SIG-M5 treated with dmso at 0.1 percent for 504 hours (cell line): ENCODE measurements around the gene ZC3H10.
"Not testable (repeated sequence)": the region's sequence is repeated elsewhere in the genome, so short reads cannot be mapped to it uniquely, and the experiment has no call there.

ENCODE experiments used
- DNase-seq: peaks from one replicate; lab custom pipeline; 2025; ENCODE audit not compliant: unreplicated experiment; lab: John Stamatoyannopoulos, UW

The ZC3H10 gene

DNA sequence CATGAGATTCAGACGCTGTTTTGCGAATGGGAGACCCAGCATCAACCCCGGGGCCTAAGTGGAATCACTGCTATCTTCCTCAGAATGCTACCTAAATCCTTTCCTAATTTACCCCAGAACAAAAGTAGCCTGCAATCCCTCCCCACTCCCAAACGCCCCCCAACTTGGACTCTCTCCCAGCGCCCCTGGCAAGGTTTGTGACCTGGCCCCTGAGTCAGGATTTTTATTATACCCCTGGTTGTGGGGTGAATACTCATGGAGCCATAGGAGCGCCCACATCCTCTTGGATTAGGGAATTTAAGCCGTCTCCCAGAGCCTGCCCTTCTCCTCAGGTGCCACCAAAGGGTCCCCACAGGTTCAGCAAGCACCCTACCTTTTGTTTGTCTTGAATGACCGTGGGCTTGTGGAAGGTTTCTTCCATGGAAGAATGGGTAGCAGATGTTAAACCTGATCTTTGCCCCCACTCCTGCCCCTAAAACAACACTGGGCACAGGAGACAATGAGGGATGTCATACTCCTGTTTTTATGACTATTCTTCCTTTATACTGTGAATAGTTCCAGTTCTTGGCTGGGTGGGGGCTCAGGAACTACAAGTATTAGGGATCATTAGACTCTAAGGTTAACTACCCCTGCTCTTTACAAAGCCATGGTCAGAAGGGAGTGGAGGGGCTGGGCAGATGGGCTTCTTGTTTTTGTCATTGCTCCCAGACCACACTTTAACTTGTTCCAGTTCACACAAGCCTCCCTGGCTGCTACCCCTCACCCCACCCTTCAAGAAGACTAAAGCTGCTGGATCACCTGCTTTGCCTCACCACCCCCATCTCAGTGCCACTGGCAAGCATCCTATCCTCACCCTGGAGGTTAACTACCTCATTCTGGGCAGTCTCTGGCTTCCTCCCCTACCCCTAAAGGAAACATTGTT is 35.0 kb downstream of the ZC3H10 start:
- no peak for DNase-seq

DNA sequence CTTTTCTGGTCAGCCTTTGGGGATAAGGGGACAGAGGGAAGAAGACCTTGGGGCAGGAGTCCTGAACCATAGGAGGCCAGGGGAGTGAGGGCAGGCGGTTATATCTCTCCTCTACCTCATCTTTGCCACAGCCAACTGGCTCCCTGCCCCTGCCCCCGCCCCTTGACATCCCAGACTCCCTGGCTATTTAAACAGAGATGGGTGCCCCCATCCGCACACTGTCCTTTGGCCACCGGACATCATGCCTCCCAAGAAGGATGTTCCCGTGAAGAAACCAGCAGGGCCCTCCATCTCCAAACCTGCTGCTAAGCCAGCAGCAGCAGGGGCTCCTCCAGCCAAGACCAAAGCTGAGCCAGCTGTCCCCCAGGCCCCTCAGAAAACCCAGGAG is 35.6 kb downstream of the ZC3H10 start:
- DNase-seq = no peak

DNA sequence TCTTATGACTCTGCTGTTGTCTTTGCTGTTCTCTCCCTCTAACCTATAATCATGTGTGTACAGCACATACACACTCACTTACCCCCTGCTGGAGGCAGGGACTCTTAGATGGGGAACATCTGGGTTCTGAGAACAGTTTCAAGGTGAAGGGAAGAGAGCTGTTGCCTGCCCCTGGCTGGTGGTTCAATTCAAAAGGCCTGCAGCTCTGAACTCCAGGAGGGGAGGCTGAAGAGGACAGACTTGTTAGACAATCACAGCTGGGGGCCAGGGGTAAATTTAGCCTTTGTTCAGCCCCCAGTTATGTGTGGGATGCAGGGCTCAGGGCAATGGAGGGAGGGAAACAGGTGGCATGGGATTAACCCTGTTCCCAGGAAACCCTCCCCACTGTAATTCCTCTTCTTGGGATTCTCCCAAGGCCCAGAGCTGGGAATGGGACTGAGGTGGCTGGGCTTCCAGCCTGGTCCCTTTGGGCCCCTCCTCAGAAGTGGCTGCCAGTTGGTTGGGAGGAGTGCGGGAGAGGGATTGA is 36.2 kb downstream of the ZC3H10 start:
- no peak for DNase-seq

DNA sequence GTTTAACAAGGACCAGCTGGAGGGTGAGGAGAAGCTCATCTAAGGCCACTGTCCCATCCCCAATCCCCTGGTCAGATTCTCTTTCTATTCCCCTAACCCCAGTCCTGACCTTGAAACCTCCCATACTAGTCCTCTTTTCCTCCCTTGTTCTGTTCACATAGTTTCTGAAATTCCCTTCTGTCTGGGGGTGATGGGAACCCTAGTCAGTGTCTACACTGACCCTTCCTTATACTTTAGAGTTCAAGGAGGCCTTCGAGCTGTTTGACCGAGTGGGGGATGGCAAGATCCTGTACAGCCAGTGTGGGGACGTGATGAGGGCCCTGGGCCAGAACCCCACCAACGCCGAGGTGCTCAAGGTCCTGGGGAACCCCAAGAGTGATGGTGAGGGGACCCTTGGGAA is 36.8 kb downstream of the ZC3H10 start:
- DNase-seq = no peak

DNA sequence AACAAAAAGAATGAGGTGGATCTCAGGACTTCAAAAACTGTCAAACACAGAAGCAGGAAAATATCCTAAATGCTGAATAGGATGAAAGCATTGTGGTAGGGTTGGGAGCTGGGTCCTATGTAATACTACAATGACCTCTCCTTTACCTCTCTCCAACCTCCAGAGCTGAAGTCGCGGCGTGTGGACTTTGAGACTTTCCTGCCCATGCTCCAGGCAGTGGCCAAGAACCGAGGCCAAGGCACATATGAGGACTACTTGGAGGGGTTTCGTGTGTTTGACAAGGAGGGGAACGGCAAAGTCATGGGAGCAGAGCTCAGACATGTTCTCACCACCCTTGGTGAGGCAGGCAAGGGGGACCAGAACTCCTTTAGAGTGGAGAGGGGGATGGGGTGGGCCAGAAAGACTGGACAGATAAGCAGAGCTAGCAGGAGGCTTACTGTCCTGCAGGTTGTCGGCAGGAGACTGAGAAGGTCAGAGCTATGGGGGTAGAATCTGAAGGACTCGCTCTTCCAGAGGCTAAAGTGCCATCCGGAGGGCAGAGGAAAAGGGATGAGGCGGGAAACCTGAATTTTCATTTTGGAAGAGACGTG is 37.3 kb downstream of the ZC3H10 start:
- no peak for DNase-seq

DNA sequence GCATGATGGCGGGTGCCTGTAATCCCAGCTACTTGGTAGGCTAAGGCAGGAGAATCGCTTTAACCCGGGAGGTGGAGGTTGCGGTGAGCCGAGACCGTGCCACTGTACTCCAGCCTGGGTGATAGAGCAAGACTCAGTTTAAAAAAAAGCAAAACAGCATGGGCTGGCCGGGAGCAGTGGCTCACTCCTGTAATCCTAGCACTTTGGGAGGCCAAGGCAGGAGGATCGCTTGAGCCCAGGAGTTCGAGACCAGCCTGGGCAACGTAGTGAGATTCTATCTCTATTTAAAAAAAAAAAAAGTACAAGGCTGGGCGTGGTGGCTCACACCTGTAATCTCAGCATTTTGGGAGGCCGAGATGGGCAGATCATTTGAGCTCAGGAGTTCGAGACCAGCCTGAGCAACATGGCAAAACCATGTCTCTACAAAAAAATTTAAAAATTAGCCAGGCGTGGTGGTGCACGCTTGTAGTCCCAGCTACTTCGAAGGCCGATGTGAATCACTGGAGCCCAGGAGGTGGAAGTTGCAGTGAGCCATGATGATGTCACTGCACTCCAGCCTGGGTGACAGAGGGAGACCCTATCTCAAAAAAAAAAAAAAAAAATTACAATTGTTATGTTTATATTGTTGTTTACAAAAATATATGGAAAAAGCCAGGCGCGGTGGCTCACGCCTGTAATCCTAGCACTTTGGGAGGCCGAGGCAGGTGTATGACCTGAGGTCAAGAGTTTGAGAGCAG is 38.6 kb downstream of the ZC3H10 start:
- DNase-seq = not testable (repeated sequence)

DNA sequence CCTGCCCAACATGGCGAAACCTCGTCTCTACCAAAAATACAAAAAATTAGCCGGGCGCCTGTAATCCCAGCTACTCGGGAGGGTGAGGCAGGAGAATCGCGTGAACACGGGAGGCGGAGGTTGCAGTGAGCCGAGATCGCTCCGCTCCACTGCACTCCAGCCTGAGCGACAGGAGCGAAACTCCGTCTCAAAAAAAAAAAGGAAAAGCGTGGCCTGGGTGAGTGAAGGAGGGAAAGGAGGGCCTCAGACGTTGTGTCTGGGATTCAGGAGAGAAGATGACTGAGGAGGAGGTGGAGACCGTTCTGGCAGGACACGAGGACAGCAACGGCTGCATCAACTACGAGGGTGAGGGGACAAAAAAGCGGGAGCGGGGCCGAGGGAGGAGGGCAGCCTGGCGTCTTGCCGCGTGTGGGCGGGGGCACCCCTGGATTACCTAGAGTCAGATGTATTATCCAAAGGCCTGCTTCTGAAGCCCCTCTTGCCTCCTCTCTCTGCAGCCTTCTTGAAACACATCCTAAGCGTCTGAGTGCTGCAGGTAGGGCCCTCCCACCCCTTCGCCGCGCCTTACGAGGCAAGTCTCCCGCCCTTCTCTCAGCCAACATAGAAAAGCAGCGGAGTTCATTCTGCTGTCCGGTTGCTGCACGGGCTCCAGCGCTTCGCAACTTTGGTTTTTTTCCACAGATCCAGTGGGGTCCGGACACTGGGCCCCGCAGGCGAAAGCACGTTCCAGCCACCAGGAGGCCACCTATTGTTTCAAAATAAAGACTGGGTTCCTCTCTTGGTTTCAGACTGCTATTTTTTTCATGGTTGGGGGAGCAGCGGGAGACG is 39.3 kb downstream of the ZC3H10 start:
- DNase-seq = peak; percentile 97

DNA sequence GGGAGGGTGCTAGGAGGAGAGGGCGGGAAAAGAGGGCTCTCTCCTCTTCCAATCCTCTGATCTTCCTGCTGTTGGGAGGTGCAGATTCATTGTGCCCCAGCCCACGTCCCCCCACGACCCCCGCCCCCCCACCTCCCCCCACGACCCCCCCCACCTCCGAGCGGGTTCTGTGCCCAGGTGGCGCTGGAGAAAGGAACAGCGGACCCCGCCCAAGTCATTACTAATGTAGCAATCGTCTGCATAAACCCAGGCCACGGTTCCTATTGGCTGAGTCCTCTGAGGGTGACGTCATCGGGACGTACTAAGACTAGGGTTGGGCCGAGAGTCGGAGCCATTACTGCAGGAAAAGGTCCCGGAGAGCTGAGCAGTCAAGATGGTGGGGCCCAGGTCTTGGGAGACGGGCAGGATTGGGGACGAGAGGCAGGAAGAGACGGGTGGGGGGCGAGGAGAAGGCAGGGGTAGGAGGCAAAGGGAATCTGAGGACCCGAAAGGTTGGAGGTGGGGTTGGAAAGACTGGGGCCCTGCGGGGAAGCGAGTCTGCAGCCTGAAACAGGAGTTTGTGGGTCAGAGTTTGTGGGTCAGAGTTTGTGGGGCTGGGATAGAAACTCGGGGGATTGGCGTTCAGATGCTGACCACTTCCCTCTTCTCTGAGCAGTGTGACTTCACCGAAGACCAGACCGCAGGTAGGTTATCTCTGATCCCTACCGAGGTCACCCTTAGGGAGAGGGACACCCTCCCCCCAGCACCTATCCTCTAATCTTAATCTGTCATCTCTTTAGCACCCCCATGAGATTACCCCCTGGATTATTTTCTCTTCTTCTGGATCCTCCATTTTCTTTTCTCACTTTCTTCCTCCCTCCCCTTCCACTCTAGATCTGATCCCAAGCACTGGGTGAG is 40.2 kb downstream of the ZC3H10 start, which contains the start of gene MYL6:
TSS of gene MYL6 (plus strand) at position 331 of the 897 bp plus-strand sequence. CDS start at position 374, 43 bp downstream.
- peak; percentile 99 for DNase-seq

DNA sequence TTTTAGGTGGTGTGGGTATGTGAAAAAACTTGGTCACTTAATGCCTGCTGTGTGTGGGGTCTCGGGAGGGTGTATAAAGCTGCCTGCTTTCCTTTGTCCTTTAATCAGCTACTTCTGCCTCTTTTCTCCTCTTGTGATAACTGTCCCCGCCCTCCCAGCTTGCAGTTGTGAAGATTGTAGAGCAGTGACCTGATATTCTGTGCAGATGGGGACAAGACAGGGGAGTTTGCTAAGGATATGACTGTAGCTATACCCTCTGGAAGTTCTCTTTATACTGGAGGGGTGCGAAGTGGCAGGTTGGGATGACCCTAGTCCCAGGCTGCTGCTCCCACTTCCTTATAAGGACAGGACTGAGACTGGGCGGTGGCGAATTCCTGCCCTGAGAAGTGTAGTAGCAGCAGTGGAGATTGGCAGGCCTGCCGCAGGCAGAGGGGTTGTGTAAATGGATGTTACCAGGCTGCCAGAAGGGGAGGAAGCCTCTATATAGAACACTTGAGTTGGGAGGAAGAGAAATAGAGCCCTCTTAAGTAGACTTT is 40.9 kb downstream of the ZC3H10 start:
- peak; percentile 89 for DNase-seq

DNA sequence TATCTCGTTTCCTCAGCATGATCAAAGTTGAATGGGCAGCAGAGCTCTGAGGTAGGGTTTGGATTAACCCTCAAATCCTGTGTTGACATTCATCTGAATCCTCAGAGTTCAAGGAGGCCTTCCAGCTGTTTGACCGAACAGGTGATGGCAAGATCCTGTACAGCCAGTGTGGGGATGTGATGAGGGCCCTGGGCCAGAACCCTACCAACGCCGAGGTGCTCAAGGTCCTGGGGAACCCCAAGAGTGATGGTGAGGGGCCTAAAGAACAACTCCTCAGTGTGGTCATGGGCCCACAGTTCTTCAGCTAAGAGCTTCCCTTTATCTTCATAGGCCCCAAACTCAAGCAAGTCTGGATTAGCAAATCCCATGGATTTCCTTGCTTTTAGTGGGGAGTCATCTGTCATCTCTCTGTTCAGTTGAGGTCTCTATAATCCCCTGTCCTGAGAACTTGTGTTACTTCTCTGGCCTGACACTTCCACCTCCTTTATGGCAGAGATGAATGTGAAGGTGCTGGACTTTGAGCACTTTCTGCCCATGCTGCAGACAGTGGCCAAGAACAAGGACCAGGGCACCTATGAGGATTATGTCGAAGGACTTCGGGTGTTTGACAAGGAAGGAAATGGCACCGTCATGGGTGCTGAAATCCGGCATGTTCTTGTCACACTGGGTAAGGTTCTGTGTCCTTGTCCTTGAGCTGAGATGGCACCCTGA is 41.6 kb downstream of the ZC3H10 start:
- DNase-seq = no peak

DNA sequence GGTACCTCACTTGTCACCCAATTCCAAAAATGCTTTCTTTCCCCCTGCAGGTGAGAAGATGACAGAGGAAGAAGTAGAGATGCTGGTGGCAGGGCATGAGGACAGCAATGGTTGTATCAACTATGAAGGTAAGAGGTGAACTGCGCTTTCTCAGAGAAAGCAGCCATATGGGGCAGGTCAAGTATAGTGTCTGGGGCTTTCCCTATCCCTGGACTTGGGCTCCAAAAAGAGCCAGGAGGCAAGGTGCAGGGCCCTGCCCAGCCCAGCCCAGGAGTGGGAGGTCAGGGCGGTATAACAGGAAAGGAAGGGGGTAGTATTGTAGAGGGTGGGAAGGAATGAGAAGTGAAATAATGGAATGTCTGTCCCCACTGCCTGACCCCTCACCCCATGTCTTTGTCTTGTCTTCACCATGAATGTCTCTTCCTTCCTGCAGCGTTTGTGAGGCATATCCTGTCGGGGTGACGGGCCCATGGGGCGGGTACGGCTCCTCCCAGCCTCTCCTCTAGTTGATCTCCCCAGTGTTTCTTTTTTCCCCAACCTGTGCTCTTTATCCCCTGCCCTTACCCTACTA is 42.2 kb downstream of the ZC3H10 start:
- no peak for DNase-seq

DNA sequence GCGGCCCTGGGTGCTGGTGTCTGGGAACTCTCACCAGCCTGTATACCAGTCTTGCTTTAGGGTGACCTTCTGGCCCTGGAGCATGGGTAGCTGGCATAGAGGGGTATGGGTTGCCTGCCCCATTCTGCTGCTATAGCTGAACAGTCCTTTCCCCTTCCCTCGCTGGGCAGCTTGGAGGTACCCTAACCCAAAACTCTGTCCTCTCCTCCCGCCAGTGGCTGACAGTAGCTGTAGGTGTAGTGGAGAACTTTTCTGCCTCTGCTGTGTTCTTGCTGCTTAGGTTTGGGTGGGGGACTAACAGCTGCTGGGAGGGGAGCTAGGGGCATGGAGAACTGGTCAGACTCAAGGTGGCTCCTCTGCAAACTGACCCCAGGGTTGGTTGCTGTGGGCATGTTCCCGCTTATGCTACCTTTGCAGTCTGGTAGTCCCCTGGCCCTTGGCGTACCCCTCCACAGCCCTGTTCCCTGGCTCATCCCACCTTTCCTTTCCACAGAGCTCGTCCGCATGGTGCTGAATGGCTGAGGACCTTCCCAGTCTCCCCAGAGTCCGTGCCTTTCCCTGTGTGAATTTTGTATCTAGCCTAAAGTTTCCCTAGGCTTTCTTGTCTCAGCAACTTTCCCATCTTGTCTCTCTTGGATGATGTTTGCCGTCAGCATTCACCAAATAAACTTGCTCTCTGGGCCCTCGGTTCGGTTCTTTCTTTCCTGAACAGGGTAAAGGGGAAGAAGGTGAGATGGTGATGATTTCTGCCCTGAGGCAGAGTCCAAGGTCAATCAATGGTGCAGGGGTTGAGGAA is 43.0 kb downstream of the ZC3H10 start:
- no peak for DNase-seq

DNA sequence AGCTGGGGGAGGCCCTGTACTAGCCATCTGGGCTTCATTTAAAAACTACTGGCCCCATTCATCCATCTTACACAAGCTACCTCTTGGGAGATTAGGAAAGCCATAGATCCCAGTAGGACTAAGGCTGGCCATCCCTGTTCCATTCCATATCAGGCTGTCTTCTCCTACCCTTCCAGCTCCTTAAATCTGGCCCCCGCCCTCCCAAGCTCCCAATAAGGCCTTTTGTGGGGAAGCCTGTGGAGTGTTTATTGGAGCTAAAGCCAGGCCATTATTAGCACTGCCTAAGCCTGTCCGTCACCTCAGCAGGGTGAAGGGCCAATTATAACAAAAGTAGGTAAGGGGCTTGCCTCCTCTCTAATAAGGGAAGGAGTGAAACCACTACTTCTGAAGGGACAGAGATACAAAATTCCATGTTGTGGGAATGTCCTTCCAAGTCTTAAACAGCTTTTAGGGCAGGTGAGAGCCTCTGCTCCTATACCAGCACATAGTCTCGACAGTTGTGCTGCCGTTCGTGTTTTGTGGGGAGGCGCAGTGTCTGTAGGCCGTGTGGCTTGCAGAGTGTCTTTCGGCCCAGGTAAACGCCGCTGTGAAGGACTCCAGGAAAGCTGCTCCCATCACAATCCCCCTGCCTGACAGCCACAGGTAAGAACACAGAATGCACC is 43.8 kb downstream of the ZC3H10 start:
- no peak for DNase-seq

DNA sequence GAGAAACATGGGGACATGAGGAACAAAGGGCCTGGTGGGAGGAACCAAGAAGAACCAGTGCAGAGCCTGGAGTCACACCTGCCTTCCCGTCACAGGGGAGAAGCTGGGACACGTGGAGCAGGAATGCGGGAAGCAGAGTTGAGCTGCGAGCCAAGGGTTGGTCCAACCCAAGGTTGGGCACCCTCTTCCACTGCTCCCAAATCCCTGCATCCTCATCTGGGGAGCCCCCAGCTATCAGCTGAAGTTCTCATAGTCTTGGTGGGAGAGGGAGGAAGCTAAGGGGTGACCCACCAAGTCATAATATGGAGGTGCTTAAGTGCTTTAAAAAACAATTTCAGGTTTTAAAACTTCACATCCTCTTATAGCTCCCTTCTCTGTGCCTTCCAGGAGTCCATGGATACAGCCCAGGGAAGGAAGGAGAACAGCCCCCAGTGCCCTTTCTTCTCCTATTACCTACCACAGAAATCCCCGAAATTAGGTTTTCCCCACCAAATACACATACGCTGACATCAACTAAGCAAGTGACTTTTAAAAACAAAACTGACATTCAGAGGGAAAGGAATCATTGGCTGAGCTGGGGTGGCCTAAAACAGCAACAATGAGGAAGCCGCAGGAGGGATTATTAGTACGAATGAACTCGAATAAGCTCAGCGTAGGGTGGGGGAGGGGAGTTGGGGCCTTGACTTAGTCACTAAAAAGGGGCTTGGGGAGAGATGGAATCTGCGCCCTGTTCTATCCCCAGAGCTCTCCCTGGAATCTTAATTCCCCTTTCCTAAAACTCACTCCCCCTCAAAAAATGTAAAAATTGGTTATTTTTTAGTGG is 44.6 kb downstream of the ZC3H10 start:
- no peak for DNase-seq

DNA sequence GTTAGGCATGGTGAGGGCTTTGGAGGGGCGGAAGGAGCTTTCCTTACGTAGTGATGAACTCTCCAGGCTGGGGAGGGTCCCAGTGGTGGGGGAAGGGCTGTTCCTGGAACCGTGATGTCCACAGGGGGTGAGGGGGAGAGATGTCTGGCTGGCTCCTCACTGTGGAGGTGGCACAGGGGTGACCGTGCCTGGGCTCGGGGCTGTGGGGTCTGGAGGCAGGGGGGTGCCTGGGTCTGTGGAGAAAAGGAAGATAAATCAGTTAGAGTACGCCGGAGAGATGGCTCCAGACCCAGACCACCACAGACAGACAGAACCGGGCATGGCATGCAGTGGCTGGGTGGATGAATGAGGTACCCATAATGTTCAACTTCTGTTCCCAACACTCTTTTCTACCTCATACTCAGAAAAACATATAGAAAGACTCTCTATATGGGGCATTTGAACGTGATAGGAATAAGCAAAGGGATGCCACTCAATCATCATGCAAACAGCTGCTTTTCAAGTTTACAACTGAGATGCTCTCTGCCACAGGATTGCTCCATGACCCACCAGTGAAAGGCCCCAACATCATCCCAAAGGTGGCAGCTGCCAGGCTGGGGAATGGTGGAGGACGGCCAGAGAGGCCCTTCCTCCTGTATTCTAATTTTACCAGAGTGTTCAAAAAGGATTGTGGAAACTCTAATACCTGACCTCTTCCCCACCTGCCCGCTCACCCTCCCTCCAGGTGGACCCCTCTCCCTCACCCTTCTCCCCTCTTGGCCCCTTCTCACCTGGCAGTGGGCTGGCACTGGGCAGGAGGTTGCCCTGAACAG is 45.7 kb downstream of the ZC3H10 start:
- DNase-seq = no peak
